Stimulated activated memory B cell treated with anti-CD40 and anti-IgM and Interleukin-4, amounts not matched to agents 10 μg/mL and 1 μg/mL and 100 μg/mL, for 72 hours (primary cell): Measurements from ENCODE around the gene ARSB.
A peak's percentile ranks its signal among the peaks of the same experiment; 100 is the strongest.

Experiments
- ATAC-seq: fragments of 150-1000 bp; cut with Tn5 transposase; 2 replicates; pipeline ENCODE4 v1.10.0; 2021
- H3K27ac Mint-ChIP-seq: one replicate; pipeline ENCODE4 v1.8.0; 2022; ENCODE audit warnings: mild to moderate bottlenecking, mixed read lengths
- H3K27me3 Mint-ChIP-seq: one replicate; pipeline ENCODE4 v1.8.0; 2022; ENCODE audit warnings: mixed read lengths
- H3K36me3 Mint-ChIP-seq: one replicate; pipeline ENCODE4 v1.8.0; 2022; ENCODE audit warnings: mixed read lengths
- H3K4me1 Mint-ChIP-seq: one replicate; pipeline ENCODE4 v1.8.0; 2022; ENCODE audit warnings: mixed read lengths
- H3K4me3 Mint-ChIP-seq: one replicate; pipeline ENCODE4 v1.8.0; 2022; ENCODE audit warnings: mild to moderate bottlenecking, moderate library complexity, mixed read lengths
- H3K9me3 Mint-ChIP-seq: one replicate; pipeline ENCODE4 v1.8.0; 2022; ENCODE audit warnings: mixed read lengths

Gene ARSB

DNA sequence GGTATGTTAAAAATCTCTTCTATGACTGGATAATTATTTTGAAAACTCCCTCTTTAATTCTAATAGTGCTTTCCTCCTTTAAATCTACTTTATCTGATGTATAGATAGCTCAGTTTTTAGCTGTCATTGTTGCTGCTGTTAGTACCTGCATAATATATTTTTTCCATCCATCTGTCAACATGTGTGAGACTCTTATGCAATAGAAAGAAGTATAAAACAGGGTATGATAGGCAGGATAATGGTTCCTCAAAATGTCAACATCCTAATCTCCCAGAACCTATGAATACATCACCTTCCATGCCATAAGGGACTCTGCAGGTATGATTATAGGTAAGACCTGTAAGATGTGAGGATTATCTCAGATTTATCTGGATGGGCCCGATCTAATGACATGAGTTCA is 199.7 kb downstream of the ARSB start:
- no peak overlapping the region for H3K27ac Mint-ChIP-seq
- H3K27me3 Mint-ChIP-seq = no peaks in the 10 kb centered on the region
- peaks cover 30% of the 10 kb centered on the region for H3K36me3 Mint-ChIP-seq
- H3K9me3 Mint-ChIP-seq = peaks cover 3% of the 10 kb centered on the region
- no peak overlapping the region for H3K4me3 Mint-ChIP-seq
- H3K4me1 Mint-ChIP-seq = peaks cover 7% of the 10 kb centered on the region
- no peak for ATAC-seq

DNA sequence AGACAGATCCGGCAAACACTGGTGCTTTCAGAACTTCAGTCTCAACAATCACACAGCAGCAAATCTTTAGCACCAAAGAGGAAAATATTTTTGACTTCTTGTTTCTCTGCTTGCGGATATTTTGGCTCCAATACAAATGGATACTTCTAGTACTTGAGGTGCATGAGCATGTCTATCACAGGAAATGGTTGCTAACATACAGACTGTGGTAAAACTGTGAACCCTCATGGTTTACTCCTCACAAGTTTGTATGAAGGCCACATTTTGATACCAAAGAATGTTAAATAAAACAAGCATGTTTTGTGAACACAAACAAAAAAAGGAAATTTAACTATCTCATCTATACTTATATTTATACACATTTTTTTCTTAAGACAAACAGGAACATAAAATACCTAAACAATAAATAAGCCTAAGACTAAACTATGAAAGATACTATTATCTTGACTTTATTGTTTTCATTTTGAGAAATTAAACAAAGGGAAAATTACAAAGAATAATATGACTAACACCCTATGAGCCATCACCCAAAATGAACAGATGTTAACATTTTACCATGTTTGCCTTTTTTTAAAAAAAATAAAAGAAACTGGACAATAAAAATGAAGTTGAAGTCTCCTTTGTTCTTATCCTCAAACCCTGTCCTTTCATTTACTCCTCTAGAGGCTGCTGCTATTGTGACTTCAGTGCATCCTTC is 201.5 kb downstream of the ARSB start:
- peaks cover 38% of the 10 kb centered on the region for H3K36me3 Mint-ChIP-seq
- no peak for ATAC-seq
- no peaks in the 10 kb centered on the region for H3K27me3 Mint-ChIP-seq
- H3K4me3 Mint-ChIP-seq = no peak overlapping the region
- H3K4me1 Mint-ChIP-seq = peaks cover 7% of the 10 kb centered on the region
- H3K9me3 Mint-ChIP-seq = peaks cover 3% of the 10 kb centered on the region
- H3K27ac Mint-ChIP-seq = peak overlapping the region; percentile 32

DNA sequence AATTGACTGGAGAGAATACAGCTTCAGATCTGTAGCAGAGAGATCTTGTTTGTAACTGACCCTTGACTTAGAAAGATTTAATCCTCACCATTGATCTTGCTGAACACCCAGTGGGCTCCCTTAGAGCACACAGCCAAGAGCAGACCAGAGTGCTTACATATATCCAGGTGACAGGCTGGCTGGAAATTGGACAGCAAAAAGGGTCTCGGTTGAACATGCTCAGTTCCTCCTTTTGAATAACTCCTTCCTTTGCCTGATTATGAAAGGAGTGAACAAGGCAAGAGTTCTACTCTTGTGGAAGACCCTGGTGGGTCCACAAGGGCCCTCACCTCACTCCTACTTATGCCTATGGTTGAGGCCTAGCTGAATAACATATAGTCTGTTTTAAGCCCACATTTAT is 202.4 kb downstream of the ARSB start:
- Mint-ChIP-seq H3K4me1 (peaks cover 3% of the 10 kb centered on the region), H3K9me3 (peaks cover 3% of the 10 kb centered on the region), H3K4me3 (no peak overlapping the region), H3K27me3 (no peaks in the 10 kb centered on the region), H3K36me3 (peaks cover 34% of the 10 kb centered on the region), H3K27ac (peak overlapping the region; percentile 32)
- no peak for ATAC-seq

DNA sequence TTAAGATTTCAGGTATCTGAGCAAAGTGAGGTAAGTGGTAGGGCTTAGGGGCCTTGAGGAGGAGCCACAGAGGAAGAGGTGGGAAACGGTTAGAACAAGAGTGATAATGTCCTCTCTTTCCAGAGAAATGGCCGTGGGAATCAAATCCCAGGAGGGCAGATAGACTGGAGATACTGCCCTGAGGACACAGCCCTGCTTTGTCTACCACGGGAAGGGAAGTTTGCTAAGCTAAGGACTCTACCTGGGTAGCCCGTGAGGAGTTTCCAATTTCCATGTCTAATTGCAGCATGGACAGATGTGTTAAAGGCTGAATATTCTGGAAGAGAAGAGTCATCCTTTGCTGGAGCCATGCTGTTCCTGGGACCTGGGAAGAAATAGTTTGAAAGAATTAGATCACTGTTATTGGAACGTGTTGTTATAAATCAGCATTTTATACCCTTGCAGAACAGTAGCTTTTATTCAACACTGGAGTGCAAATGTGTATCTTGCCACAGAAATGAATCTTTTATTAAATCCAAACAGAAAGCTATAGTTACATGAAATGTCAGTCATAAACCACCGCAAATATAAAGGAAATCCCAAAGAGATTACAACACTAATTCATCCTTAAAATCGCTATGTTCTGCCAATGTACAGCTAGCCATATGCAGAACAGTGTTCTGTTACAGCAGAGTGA is 203.4 kb downstream of the ARSB start:
- Mint-ChIP-seq H3K27me3 (no peaks in the 10 kb centered on the region), H3K27ac (no peak overlapping the region), H3K4me1 (no peaks in the 10 kb centered on the region), H3K9me3 (peaks cover 3% of the 10 kb centered on the region), H3K4me3 (no peak overlapping the region), H3K36me3 (peaks cover 33% of the 10 kb centered on the region)
- no peak for ATAC-seq

DNA sequence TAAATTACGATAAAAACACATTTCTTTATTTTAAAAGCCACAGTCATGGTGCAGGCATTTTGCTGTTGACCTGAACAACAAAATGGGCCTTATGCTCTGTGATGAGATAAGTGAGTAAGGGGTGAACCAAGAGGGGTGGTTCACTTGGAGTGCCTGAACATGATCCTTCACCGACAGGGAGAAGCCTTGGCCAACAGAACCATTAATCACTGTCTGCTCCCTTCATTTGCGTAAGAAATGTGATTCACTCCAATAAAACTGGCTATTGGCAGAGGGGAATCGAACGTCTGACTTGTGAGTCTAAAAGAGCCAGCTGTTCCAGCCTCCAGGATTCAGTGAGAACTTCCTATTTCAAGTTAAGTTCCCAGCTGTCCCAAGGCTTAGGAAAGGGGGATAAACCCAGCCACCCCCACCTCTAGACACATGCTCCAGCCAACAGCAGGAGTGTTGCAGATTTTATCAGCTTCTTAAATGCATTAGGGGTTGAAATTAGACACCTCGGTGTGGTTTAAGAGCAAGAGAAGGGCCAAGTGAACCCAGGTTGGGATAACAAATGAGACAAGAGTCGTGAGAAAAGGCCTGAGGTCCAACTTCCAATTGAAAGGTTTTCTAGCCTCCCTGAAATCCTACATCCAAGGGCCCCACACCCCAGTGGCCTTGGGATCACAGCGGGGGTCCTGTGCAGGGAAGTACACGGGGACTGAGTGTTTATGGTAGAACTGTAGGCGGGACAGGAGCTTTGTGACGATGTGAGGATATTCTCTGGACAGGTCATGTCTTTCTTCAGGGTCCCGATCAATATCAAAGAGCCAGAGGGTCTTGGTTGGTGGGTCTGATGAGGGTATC is 205.1 kb downstream of the ARSB start:
- Mint-ChIP-seq H3K36me3 (peaks cover 36% of the 10 kb centered on the region), H3K4me3 (no peak overlapping the region), H3K27me3 (no peaks in the 10 kb centered on the region), H3K4me1 (no peaks in the 10 kb centered on the region), H3K9me3 (peaks cover 3% of the 10 kb centered on the region), H3K27ac (no peak overlapping the region)
- no peak for ATAC-seq

DNA sequence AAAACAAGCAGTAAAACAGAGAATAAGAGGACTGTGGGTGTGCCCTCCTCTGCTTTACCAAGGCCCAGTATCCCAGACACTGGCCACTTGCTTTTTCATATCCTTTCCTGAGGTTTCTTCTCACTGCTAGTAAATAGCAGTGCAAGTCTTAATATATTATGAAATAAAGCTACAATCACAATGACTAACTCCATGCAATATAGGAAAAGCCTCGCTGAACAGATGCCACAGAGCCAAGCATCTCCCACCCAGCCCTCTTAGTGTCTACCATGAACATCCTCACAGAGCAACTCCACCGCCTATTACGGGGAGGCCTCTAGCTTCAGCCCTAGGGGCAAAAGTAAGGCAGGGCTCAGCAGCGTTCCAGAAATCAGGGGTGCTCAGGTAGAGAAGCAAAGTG is 205.8 kb downstream of the ARSB start:
- ATAC-seq = no peak
- H3K9me3 Mint-ChIP-seq = peaks cover 3% of the 10 kb centered on the region
- no peak overlapping the region for H3K27ac Mint-ChIP-seq
- peaks cover 39% of the 10 kb centered on the region for H3K36me3 Mint-ChIP-seq
- H3K27me3 Mint-ChIP-seq = no peaks in the 10 kb centered on the region
- H3K4me1 Mint-ChIP-seq = no peaks in the 10 kb centered on the region
- H3K4me3 Mint-ChIP-seq = no peak overlapping the region

DNA sequence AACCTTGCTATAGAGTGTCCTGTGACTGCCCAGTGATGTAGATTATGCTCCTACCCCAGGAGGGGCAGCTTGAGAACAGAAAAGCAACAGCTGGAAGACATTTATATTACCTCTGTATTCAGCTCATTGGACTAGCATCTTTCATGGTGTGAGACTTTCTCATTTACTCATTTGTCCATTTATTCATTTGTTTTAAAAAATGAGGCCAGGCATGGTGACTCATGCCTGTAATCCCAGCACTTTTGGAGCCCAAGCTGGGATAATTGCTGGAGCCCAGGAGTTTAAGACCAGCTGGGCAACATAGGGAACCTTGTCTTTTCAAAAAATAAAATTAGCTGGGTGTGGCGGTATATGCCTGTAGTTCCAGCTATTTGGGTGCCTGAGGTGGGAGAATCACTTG is 206.6 kb downstream of the ARSB start:
- peaks cover 39% of the 10 kb centered on the region for H3K36me3 Mint-ChIP-seq
- no peaks in the 10 kb centered on the region for H3K27me3 Mint-ChIP-seq
- no peaks in the 10 kb centered on the region for H3K4me1 Mint-ChIP-seq
- H3K9me3 Mint-ChIP-seq = no peaks in the 10 kb centered on the region
- no peak overlapping the region for H3K27ac Mint-ChIP-seq
- ATAC-seq = no peak
- H3K4me3 Mint-ChIP-seq = no peak overlapping the region

DNA sequence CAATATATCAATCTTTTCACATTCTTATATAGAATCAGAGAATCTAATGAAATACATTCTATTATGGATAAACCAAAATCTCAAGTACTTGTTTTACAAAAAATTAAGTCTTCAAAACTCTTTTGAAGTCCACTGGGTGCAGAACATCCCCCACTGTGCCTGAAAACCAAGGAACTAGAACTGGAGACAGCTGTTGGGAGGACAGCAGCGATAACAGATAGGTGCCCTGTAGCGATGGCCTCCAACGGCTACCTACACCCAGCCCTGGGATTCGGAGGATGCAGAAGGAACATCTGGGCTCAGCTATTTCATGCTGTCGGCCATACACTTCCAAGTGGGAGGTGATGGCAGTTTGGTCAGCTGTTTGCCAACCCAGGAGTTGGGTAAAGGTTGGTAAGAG is 207.2 kb downstream of the ARSB start:
- Mint-ChIP-seq H3K27me3 (no peaks in the 10 kb centered on the region), H3K9me3 (no peaks in the 10 kb centered on the region), H3K36me3 (peaks cover 42% of the 10 kb centered on the region), H3K4me1 (no peaks in the 10 kb centered on the region), H3K27ac (no peak overlapping the region), H3K4me3 (no peak overlapping the region)
- no peak for ATAC-seq

DNA sequence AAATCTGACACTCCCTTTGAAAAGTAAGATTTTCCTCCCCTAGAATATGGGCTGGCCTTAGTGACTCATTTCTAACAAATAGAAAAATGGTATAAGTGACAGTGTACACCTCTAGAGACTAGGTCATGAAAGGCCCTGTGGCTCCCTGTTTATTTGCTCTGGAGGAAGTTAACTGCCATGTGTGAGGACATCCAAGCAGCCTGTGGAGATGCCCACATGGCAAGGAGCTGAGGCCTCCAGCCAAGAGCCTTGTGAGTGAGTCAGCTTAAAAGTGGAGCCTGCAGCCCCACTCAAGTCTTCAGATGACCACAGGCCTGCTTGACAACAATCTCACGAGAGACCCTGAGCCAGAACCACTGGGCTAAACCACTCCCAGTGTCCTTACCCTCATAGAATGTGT is 208.5 kb downstream of the ARSB start:
- ATAC-seq = no peak
- Mint-ChIP-seq H3K9me3 (no peaks in the 10 kb centered on the region), H3K4me3 (no peak overlapping the region), H3K36me3 (peaks cover 39% of the 10 kb centered on the region), H3K4me1 (peaks cover 4% of the 10 kb centered on the region), H3K27ac (peak overlapping the region; percentile 37), H3K27me3 (no peaks in the 10 kb centered on the region)

DNA sequence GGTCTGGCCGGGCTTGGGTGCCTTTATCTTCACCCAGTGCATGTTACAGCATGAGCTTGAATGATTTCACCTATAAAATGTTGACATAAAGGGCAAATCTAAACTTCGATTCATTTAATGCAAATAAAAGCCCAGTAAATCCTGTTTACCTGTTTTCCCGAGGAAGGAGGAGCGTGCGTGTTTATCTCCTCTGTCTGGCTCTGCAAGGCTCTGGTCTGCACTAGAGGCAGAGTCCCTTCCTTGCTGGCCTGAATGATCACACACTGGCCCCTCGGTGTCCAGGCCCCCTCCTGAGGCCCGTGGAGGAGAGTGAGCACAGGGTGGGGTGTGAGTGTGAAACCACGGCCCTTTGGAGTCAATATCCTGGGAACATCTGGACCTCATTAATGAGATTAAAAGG is 211.5 kb downstream of the ARSB start:
- peaks cover 17% of the 10 kb centered on the region for H3K36me3 Mint-ChIP-seq
- H3K27me3 Mint-ChIP-seq = no peaks in the 10 kb centered on the region
- H3K9me3 Mint-ChIP-seq = no peaks in the 10 kb centered on the region
- H3K4me1 Mint-ChIP-seq = peaks cover 31% of the 10 kb centered on the region
- no peak overlapping the region for H3K27ac Mint-ChIP-seq
- no peak overlapping the region for H3K4me3 Mint-ChIP-seq
- ATAC-seq = no peak

DNA sequence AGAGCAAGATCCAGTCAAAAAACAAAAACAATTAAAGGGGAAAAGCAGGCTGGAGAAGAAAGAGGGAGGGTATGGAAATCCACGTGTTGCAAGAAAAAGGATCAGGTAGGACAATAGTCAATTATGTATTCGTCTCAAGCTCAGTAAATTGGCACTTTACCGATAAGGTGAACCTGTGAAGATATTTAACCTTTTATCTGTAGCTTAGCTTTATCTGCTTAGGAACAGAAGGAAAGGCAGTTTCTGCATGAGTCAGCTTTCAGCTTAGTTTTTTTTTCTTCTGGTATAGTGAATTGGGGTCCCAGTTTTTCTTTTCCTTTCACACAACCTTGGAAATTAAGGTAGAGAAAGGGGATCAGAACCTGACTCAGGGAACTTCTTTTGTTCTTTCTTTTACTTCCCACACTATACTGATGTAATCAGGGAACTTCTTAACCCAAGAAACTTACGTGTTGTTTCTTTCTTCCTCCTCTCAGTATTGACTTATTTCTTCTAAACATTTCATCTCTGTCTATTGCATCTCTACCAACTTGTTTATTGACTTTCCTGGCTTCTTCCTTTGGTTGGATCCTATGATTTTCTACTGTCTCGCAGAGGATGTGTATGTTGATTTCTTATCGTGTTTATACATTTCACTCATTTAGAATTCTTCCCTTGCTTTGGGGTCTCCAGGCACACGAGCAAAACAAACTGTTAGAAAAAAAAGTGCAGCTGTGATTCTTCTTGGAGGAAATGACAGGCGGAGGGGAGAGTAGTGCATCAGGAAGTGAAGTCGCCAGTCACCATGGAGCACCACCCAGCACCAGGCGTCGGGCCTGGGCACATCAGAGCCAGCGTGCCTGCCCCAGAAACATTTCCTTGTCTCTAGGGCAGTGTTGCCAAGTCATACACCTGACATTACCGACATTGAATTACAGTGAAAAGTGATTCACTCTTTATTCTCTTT is 213.6 kb downstream of the ARSB start:
- no peaks in the 10 kb centered on the region for H3K9me3 Mint-ChIP-seq
- H3K27me3 Mint-ChIP-seq = no peaks in the 10 kb centered on the region
- H3K27ac Mint-ChIP-seq = peak overlapping the region; percentile 72
- no peak overlapping the region for H3K4me3 Mint-ChIP-seq
- no peak for ATAC-seq
- peaks cover 13% of the 10 kb centered on the region for H3K36me3 Mint-ChIP-seq
- H3K4me1 Mint-ChIP-seq = peaks cover 31% of the 10 kb centered on the region

DNA sequence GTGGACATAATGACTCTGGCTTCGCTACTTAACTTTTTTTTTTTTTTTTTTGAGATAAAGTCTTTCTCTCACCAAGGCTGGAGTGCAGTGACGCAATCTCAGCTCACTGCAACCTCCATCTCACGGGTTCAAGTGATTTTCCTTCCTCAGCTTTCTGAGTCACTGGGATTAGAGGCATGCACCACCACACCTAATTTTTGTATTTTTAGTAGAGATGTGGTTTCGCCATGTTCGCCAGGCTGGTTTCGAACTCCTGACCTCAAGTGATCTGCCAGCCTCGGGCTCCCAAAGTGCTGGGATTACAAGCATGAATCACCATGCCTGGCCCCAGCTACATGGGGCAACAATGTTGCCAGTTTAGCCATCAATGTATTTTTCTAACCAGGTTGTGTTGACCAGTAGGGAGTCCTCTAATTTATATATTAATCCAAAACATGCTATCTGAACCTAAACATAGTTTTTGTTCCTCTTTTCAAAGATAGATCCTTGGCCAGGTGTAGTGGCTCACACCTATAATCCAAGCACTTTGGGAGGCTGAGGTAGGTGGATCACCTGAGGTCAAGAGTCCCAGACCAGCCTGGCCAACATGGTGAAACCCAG is 216.2 kb downstream of the ARSB start:
- no peak for ATAC-seq
- Mint-ChIP-seq H3K4me1 (peaks cover 39% of the 10 kb centered on the region), H3K27ac (peak overlapping the region; percentile 72), H3K36me3 (peaks cover 6% of the 10 kb centered on the region), H3K27me3 (no peaks in the 10 kb centered on the region), H3K4me3 (no peak overlapping the region), H3K9me3 (no peaks in the 10 kb centered on the region)

DNA sequence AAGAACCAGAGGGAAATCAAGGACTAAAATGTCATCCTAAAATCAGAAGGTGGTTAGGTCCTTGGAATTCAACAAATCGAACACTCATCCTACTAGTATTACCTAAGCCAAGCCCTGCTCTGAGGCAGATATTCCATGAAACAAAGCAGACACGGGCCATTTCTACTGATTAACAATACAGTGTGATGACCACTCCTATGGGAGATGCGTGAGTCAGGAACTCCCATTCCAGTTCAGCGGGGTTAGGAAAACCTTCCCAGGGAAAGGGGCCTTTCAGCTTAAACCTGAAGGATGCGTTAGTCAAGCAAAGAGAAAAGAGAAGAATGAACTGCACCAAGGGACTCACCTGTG is 218.7 kb downstream of the ARSB start:
- no peak overlapping the region for H3K4me3 Mint-ChIP-seq
- peaks cover 7% of the 10 kb centered on the region for H3K9me3 Mint-ChIP-seq
- peak overlapping the region; percentile 1 for H3K27ac Mint-ChIP-seq
- peaks cover 53% of the 10 kb centered on the region for H3K4me1 Mint-ChIP-seq
- H3K36me3 Mint-ChIP-seq = peaks cover 9% of the 10 kb centered on the region
- no peak for ATAC-seq
- H3K27me3 Mint-ChIP-seq = no peaks in the 10 kb centered on the region

DNA sequence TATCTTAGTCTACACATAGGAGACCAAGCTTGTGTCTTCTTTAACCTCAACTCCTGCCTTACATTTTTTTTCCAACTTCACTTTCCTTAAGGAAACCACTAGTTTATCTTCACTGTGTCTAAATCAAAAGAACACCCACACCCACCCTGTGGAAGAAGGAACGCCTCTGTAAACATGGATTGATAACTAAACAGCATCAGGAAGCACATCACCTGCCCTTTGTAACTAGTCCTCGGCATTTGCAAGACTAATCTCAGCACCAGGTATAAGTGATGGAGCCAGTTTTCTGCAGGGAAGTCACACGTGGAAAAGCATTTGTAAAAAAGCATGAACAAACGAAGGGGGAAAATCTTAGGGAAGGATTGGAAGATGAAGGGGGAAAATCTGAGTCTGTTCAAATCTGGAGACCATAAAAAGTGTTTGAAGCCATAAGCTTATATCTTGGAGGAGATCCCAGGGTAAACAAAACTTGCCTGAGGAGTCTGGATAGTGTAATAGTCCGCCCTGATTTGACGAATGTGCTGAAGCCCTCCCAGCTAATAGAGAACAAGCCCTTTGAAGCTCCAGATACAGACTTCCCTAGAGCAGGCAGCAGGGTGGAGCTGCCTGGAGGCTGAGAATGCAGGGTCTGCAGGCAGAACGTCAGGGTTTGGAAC is 219.2 kb downstream of the ARSB start:
- H3K9me3 Mint-ChIP-seq = peaks cover 7% of the 10 kb centered on the region
- ATAC-seq = no peak
- peak overlapping the region; percentile 1 for H3K27ac Mint-ChIP-seq
- peaks cover 53% of the 10 kb centered on the region for H3K4me1 Mint-ChIP-seq
- no peak overlapping the region for H3K4me3 Mint-ChIP-seq
- H3K27me3 Mint-ChIP-seq = no peaks in the 10 kb centered on the region
- H3K36me3 Mint-ChIP-seq = peaks cover 9% of the 10 kb centered on the region
